Measurements from ENCODE around the gene MED27.

The MED27 gene

GRCh38 chr9:131811405-131811804 lies 268.3 kb downstream of the MED27 start:
- no peak for DNase-seq (ENCODE audit: low read depth in 2 of 2)

GRCh38 chr9:131810351-131811170 lies 269.1 kb downstream of the MED27 start:
- no peak for DNase-seq (ENCODE audit: low read depth in 2 of 2)
